Right atrium auricular region (tissue), 2 donors: Measurements from ENCODE around the gene IGSF8. TPM values are rescaled to one million over a fixed set of nuclear protein-coding genes. Genes with fewer than 3 reads are reported as not detected.

Source experiments
- DNase-seq: peaks from one replicate; pipeline ENCODE4 v3.0.0-alpha.2; 2019; ENCODE audit warnings: low spot score
- H3K27ac ChIP-seq, 2 donors: fragments of 200-600 bp; sonication (generic); 1 replicate in 1 of 2; 2 replicates in 1 of 2; pipeline ENCODE4 v1.5.1; 2016 to 2019
- H3K27me3 ChIP-seq, 2 donors: fragments of 200-600 bp; sonication (generic); one replicate each; pipeline versions ENCODE4 v1.5.1 to v1.6.0; 2017 to 2019
- H3K36me3 ChIP-seq: fragments of 200-600 bp; sonication (generic); one replicate; pipeline ENCODE4 v1.5.1; 2016
- H3K4me1 ChIP-seq, 2 donors: fragments of 200-600 bp; sonication (generic); one replicate each; pipeline versions ENCODE4 v1.5.1 to v1.6.0; 2017 to 2019
- H3K4me3 ChIP-seq, 2 donors: fragments of 200-600 bp; sonication (generic); 1 replicate in 1 of 2; 2 replicates in 1 of 2; pipeline ENCODE4 v1.5.1; 2017 to 2019; ENCODE audit warnings: mild to moderate bottlenecking in 1 of 2, moderate library complexity in 1 of 2
- H3K9me3 ChIP-seq, 2 donors: fragments of 200-600 bp; sonication (generic); one replicate each; pipeline ENCODE4 v1.5.1; 2019
- CTCF ChIP-seq, 2 donors: fragments of 200-600 bp; sonication (generic); IDR thresholded peaks; one replicate each; pipeline ENCODE4 v1.5.1; 2019; ENCODE audit warnings: antibody characterized with exemption in 2 of 2
- total RNA-seq, 2 donors: library from RNA; depleted of rRNA; stranded (reverse); fragments of >200 nt; gene quantifications; one replicate each; pipeline ENCODE4 v1.1.0, GENCODE V29; 2016

IGSF8 gene
- total RNA-seq = 10 to 100 TPM; 20.1 to 20.8 TPM

GRCh38 chr1:160097911-160098851, at the start of gene IGSF8:
TSS of gene IGSF8 (minus strand) at chr1:160098619. CDS start at chr1:160098472, 147 bp downstream.
- no peaks in the 10 kb centered on the region for H3K9me3 ChIP-seq
- no peaks in the 10 kb centered on the region for H3K36me3 ChIP-seq
- peak within 1 kb of the TSS; percentile 87 to 89 for H3K27ac ChIP-seq
- peaks cover 0 to 48% of the 10 kb centered on the region in 2 donors for H3K4me1 ChIP-seq
- DNase-seq = peak; percentile 83
- no peaks in the 10 kb centered on the region for H3K27me3 ChIP-seq
- no peak for TF ChIP-seq CTCF (IDR thresholded peaks at IDR 0.05)
- H3K4me3 ChIP-seq = peak within 1 kb of the TSS; percentile 52 to 88

- no peaks in the 10 kb centered on the region for H3K36me3 ChIP-seq
- no peaks in the 10 kb centered on the region for H3K9me3 ChIP-seq
- no peaks in the 10 kb centered on the region for H3K27me3 ChIP-seq
- H3K27ac ChIP-seq = peak overlapping the region in 1 of 2 donors; percentile 42
- H3K4me1 ChIP-seq = peaks cover 0 to 4% of the 10 kb centered on the region in 2 donors
- TF ChIP-seq CTCF (IDR thresholded peaks at IDR 0.05) = no peak
- H3K4me3 ChIP-seq = no peak overlapping the region
- no peak for DNase-seq
These were observed 49.7 kb upstream of the IGSF8 start for GRCh38 chr1:160148121-160148520.

GRCh38 chr1:160146107-160146506, 47.7 kb upstream of the IGSF8 start:
- no peak overlapping the region for H3K27ac ChIP-seq
- H3K27me3 ChIP-seq = no peaks in the 10 kb centered on the region
- H3K4me3 ChIP-seq = no peak overlapping the region

GRCh38 chr1:160144921-160145320, 46.5 kb upstream of the IGSF8 start:
- no peaks in the 10 kb centered on the region for H3K9me3 ChIP-seq

More at GRCh38 chr1:160146107-160146506, 47.7 kb upstream of the IGSF8 start:
- no peak for DNase-seq
- TF ChIP-seq CTCF (IDR thresholded peaks at IDR 0.05) = no peak
- H3K9me3 ChIP-seq = no peaks in the 10 kb centered on the region
- H3K4me1 ChIP-seq = peaks cover 0 to 4% of the 10 kb centered on the region in 2 donors
- H3K36me3 ChIP-seq = peaks cover 16% of the 10 kb centered on the region

GRCh38 chr1:160143695-160144094, 45.3 kb upstream of the IGSF8 start:
- Histone ChIP-seq H3K27me3 (no peaks in the 10 kb centered on the region), H3K9me3 (no peaks in the 10 kb centered on the region), H3K4me3 (no peak overlapping the region), H3K27ac (no peak overlapping the region), H3K36me3 (peaks cover 41% of the 10 kb centered on the region), H3K4me1 (no peaks in the 10 kb centered on the region)
- no peak for DNase-seq
- no peak for TF ChIP-seq CTCF (IDR thresholded peaks at IDR 0.05)

More at GRCh38 chr1:160144921-160145320, 46.5 kb upstream of the IGSF8 start:
- Histone ChIP-seq H3K36me3 (peaks cover 28% of the 10 kb centered on the region), H3K27me3 (no peaks in the 10 kb centered on the region), H3K4me1 (peaks cover 0 to 4% of the 10 kb centered on the region in 2 donors), H3K4me3 (no peak overlapping the region), H3K27ac (no peak overlapping the region)
- no peak for TF ChIP-seq CTCF (IDR thresholded peaks at IDR 0.05)
- DNase-seq = no peak
